ENCODE data around the gene CCDC102A.
"Not testable (repeated sequence)": the region's sequence is repeated elsewhere in the genome, so short reads cannot be mapped to it uniquely, and the experiment has no call there.

The CCDC102A gene

DNA sequence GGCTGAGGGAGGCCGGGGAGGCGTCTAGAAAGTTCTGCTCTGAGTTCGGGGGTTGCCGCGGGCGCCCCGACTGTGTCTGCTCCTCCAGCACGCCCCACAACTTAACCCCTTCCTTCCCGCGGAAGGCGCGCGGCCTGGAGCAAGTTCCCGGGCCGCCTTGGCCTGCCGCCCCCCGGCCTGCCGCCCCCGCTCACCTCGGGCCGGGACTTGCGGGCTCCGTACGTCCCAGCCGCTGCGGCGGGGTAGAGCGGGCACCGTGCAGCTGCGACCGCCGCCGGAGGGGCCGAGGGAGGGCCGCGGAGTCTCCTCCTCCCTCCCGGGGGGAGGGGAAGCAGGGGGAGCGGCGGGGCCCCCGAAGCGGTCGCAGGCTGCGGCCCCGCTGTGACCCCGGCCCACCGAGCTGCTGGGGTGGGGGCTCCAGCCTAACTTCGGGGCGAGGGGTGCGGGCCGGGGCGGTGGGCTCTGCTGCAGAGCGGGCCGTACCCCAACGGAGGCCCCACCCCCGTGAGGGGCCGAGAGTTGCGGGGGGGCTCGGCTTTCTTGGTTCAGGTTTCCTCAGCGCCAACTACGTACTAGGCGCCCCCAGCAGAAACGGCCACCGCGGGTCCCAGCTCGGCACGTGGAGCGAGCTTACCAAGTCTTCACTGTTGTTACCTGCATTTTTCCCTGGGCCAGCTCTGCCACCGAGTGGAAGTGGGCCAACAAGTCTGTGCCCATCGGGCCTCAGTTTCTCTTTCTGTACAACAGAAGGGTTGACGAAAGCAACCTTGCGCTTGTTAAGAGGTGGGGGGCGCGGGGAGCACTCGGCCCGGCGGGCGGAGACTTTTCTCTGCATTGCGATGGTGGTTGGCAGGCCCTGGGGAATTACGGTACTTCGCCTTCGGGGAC, at the start of gene CCDC102A:
TSS of gene CCDC102A (minus strand) at position 266 of the 888 bp plus-strand sequence. CDS start 7,394 bp downstream, outside the sequence.
- peak; percentile 58 to 59 for DNase-seq

DNA sequence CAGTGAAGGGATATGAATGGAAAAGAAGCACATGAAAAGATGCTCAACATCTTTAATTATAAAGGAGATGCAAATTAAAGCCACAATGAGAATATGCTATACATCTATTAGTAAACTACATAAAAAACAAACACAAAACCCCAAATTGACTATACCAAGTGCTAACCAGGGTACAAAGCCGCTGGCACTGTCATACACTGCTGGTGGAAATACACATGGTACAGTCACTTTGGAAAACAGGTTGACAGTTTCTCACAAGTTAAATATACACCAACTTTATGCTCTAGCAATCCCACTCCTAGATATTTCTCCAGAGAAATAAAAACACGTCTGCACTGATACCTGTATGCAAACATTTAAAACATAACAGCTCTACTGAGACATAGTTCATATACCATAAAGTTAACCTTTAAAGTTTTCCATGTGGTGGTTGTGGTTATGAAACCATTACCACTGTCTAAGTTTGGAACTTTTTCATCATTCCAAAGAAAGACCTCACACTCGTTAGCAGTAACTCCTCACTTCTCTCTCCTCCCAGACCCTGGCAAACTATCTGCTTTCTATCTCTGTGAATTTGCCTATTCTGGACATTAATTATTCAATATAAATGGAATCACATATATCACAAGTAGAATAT, 48.8 kb upstream of the CCDC102A start:
- peak in 1 of 2 donors; percentile 6 for DNase-seq

DNA sequence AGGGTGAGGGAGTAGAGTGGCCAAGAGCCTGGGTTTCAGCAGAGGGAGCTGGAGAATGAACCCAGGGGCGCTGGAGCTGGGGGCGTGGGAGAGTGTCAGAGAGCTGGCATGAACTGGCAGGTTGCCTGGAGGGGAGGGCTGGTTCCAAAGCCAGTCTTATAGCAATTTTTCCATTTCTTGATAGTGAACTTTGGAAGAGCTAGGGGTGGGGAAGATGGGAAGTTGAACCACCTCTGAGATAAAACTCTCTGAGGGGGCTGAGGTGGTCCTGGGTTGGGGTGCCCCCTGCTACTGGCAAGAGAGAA, 42.9 kb upstream of the CCDC102A start:
- DNase-seq: no peak

DNA sequence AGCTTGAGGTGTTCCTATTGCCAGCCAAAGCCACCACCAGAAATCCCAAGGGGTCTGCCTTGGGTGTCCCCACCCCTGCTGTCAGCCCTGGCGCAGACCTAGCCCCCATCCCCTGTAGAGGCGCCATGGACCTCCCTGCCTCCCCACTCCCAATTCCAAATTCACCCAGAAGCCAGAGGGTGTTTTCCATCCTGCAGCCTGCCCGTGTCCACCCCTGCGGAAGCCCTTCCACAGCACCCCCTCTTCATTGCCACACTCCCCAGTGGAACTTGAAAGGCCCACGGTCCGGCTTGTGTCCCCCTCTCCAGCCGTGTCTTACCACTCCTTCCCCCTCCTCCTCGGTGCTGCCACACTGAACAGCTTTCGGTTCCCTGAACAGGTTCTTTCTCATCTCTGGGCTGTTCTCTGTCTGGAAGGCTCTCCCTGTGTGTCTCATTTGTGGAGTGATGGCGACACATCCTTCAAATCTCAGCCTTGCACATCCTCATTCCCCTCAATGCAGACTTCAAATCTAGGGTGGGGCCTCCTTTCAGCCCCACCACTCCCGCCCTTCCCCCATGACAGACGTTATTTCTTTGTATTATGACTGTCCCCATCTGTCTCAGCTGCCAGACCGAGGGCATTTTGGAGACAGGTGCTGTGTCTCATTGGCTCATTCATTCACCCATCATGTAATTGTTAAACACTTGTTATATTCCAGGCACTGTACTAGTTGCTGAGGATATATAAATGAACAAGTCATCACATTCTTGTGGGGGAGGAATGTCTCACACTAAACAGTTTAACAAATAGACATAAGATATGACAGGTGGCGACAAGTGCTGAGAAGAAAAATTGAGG, 42.4 kb upstream of the CCDC102A start:
- DNase-seq: no peak

DNA sequence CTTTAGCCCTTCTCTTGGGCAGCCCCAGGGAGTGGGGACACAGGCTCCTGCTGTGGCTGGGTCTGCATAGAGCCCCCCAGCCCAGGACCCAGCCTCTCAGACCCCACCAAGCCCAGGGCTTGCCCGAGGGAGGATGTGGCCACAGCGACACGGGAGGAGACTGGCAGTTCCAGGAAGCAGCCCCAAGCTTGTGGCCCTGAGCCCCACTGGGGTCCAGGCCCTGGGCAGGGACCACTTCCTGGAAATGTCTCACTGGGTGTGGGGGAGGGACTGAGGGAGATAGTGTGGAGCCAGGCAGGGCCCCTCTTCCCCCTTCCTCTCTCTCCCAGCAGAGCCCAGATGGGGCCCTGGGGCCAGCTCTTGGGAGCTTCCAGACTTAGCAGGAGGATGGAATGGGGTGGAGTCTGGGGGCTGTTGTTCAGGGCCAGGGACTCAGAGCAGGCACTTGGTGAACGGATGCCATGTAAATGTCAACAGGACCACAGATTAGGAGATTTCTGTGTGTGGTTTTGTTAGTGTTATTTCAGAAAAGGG, 41.4 kb upstream of the CCDC102A start:
- no peak for DNase-seq

DNA sequence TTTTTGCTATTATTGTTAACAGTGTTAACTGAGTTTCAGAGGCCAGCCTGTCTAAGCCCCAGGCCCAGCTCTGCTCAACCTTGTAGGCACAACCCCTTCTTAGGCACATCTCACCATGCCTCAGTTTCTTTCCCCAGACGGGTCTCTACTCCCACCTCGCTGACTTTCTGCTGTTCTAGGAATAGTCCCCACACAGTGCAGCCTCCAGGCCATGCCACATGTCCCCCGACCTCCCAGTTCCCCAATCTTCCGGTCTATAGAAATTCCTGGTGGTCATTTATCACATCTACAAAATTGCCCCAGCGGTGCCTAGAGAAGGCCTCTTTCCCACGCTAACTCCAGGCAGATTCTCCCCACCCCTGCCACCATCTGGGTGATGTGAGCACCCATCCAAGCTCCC, 40.8 kb upstream of the CCDC102A start:
- no peak for DNase-seq

DNA sequence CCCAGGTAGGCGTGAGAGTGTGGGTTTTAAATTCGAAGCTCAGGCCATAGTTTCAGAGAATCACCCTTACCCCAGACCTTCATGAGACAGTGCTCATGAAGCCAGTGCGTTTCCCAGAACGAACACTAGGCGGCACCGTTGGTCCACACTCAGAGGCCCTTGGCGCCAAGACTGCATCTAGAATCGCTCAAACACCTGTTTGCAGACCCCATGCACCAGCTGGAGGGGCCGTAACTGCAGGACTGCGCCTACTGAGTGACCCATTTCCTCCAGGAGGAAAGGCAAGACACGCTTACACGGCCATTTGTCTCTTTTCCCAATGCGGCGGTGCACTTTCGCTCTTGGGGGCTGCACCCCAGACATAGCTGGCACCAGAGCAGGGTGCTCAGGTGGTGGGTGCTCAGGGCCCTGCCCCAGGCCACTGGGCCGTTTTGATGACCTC, 40.1 kb upstream of the CCDC102A start:
- DNase-seq: peak; percentile 86 to 88

GRCh38 chr16:57575468-57576277, 39.3 kb upstream of the CCDC102A start:
- DNase-seq: no peak

DNA sequence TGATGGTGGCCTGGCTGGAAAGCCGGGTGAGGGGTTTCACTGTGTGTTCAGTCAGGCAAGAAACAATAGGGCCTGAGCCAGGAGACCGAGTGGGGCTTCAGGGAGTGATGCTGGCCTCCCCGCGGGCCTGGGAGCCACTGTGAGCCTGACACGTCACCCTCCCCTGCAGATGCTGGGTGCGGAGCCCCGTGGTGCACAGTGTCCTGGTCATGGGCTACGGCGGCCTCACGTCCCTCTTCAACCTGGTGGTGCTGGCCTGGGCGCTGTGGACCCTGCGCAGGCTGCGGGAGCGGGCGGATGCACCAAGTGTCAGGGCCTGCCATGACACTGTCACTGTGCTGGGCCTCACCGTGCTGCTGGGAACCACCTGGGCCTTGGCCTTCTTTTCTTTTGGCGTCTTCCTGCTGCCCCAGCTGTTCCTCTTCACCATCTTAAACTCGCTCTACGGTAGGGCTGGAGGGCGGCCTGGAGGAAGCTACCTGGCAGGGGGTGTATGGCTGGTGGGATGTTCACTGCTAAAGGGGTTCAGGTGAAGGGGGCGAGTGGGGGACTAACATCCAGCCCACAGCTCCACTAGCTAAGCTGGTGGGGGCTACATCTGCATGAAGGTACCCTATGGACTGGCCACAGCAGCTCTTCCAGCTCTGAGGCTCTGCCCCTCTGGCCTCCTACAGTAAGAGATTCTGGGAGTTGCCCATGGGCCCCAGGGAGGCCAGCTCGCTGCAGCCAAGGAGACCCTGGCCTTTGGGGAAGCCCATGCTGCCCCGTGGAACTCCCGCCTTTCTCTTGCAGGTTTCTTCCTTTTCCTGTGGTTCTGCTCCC, 38.5 kb upstream of the CCDC102A start:
- no peak for DNase-seq

DNA sequence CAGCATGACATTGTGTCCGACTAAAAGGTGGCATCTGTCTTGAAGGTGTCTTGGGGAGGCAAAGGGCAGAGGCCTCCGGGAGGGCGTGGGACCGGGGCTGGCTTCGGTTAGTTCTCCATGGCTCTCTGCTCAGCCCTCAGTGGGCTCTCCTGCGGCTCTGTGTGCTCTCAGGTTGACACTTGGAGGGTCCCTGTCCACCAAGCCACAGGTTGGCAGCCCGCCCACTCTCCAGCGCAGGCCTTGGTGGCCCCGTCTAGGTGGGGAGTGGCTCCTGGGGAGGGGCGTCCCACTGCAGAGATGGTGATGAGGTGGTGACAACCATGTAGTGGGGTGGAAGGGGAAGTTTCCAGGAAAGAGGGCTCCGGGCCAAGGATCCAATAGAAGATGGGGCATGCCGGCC, 37.7 kb upstream of the CCDC102A start:
- no peak for DNase-seq

DNA sequence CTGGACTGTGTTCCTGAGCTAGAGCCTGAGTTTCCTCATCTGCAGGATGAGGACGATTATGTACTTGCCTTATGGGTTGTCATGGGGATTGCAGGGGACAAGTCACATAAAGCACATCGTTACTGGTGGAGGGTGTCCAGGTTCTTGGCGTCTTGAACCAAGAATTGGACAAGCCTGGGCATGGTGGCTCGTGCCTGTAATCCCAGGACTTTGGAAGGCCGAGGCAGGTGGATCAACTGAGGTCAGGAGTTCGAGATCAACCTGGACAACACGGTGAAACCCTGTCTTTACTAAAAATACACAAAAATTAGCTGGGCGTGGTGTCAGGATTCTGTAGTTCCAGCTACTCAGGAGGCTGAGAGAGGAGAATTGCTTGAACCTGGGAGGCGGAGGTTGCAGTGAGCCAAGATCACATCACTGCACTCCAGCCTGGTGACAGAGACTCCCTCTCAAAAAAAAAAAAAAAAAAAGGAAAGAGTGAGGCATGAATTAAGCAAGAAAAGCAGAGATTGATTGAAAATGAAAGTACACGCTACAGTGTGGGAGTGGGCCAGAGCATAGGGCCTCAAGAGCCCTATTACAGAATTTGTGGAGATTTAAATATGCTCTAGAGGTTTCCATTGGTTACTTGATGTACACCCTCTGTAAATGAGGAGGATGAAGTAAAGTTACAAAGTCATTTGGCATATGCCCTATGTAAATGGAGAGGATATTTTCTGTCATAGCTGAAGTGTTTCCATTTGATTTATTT, 36.8 kb upstream of the CCDC102A start:
- no peak for DNase-seq

- DNase-seq: no peak
Observed at GRCh38 chr16:57571098-57571497, 34.7 kb upstream of the CCDC102A start.

GRCh38 chr16:57570301-57571070, 34.1 kb upstream of the CCDC102A start:
- no peak for DNase-seq

DNA sequence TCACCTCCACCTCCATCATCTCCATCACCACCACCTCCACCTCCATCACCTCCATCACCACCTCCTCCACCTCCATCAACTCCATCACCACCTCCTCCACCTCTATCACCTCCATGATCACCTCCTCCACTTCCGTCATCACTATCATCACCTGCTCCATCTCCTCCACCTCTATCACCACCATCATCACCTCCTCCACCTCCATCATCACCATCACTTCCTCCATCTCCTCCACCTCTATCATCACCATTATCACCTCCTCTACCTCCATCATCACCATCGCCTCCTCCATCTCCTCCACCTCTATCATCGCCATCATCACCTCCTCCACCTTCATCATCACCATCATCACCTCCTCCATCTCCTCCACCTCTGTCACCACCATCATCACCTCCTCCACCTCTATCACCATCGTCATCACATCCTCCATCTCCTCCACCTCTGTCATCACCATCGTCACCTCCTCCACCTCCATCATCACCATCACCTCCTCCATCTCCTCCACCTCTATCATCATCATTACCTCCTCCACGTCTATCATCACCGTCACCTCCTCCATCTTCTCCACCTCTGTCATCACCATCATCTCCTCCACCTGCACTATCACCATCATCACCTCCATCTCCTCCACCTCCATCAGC, 33.1 kb upstream of the CCDC102A start:
- DNase-seq: no peak

DNA sequence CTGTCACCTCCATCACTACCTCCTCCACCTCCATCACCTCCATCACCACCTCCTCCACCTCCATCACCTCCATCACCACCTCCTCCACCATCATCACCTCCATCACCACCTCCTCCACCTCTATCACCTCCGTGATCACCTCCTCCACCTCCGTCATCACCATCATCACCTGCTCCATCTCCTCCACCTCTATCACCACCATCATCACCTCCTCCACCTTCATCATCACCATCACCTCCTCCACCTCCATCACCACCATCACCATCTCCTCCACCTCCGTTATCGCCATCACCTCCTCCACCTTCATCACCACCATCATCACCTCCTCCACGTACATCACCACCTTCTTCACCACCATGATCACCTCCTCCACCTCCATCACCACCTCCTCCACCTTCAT, 32.4 kb upstream of the CCDC102A start:
- not testable (repeated sequence) for DNase-seq

- DNase-seq: no peak
Observed at GRCh38 chr16:57568173-57568678, 31.9 kb upstream of the CCDC102A start.

- DNase-seq: no peak
Observed at GRCh38 chr16:57567691-57568090, 31.3 kb upstream of the CCDC102A start.

DNA sequence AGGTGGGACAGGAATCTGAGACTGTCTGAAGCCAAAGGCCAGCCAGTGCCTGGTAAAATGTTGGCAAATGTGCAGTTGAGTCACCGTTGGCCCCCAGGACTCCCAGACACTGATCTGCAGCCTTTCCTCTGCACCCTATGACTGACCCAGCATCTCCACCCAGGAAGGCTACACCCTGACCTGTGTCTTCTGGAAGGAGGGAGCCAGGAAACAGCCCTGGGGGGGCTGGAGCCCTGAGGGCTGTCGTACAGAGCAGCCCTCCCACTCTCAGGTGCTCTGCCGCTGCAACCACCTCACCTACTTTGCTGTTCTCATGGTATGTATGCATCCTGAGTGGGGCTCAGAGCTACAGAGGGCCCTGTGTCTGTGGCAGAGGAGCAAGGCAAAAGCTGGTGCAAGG, 30.1 kb upstream of the CCDC102A start:
- no peak for DNase-seq

GRCh38 chr16:57565461-57565860, 29.1 kb upstream of the CCDC102A start:
- DNase-seq: no peak
